Duodenal mucosa (tissue), 2 donors: ENCODE data around the gene NIT2.

ENCODE experiments used
- H3K27ac ChIP-seq: one replicate; pipeline ENCODE4 v1.7.0; 2013; ENCODE audit warnings: low read depth, low read length
- H3K27me3 ChIP-seq, 2 donors: one replicate each; pipeline ENCODE4 v1.7.0; 2013; ENCODE audit warnings: low read length in 2 of 2, control low read depth in 1 of 2; ENCODE audit not compliant: insufficient read depth in 2 of 2, control insufficient read depth in 1 of 2
- H3K36me3 ChIP-seq, 2 donors: one replicate each; pipeline ENCODE4 v1.7.0; 2013; ENCODE audit warnings: low read length in 2 of 2, control low read depth in 1 of 2; ENCODE audit not compliant: insufficient read depth in 2 of 2, control insufficient read depth in 1 of 2
- H3K4me1 ChIP-seq, 2 donors: one replicate each; pipeline ENCODE4 v1.7.0; 2013; ENCODE audit warnings: low read length in 2 of 2, control low read depth in 1 of 2; ENCODE audit not compliant: insufficient read depth in 2 of 2, control insufficient read depth in 1 of 2
- H3K4me3 ChIP-seq, 2 donors: one replicate each; pipeline ENCODE4 v1.7.0; 2013; ENCODE audit warnings: low read length in 2 of 2, low read depth in 1 of 2
- H3K9ac ChIP-seq, 2 donors: one replicate each; pipeline ENCODE4 v1.7.0; 2013; ENCODE audit warnings: low read length in 2 of 2, low read depth in 1 of 2
- H3K9me3 ChIP-seq, 2 donors: one replicate each; pipeline ENCODE4 v1.7.0; 2013; ENCODE audit warnings: low read length in 2 of 2, control low read depth in 1 of 2; ENCODE audit not compliant: control insufficient read depth in 1 of 2

The NIT2 gene

DNA sequence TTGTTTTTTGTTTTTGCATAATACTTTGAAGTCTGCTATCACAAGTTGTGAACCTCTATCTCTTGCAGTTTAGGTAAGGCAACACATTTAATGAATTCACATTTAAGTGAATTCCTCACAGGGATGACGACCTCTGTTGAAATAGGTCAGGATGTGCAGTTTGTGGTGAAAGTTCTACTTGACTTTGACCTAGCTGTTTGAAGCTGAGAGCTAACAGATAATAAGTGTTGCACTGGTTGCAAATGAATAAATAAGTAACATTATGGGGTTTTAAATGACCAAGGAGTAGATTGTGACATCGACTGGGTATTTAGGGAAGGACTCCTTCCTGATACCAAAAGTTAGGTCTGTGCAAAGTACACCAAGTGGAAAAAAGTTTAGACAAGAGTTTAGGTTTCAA lies 23.9 kb downstream of the NIT2 start:
- Histone ChIP-seq H3K9me3 (no peaks in the 10 kb centered on the region), H3K9ac (no peak overlapping the region), H3K27ac (no peak overlapping the region), H3K36me3 (peaks cover 15 to 47% of the 10 kb centered on the region in 2 donors), H3K27me3 (no peaks in the 10 kb centered on the region), H3K4me1 (no peaks in the 10 kb centered on the region), H3K4me3 (no peak overlapping the region)

DNA sequence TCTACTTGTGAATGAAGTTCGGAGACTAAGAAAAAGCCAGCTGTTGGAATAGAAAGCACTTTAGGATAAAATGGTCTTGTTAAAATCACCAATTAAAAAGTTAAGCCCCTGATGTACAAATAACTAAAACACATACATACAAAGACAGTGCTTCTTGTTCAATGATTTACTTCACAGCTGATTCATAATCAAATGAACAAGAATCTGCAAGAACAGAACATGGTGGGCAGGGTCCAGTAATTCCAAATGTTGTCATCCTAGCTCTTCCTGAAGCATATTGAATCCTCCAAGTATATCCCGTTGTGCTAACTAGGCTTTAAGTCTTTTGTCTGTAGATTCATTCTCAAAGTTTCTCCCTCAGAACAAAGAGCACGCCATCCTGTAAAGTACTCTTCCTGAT lies 24.5 kb downstream of the NIT2 start:
- H3K4me1 ChIP-seq = no peaks in the 10 kb centered on the region
- no peak overlapping the region for H3K27ac ChIP-seq
- peaks cover 15 to 46% of the 10 kb centered on the region in 2 donors for H3K36me3 ChIP-seq
- no peaks in the 10 kb centered on the region for H3K9me3 ChIP-seq
- H3K9ac ChIP-seq = no peak overlapping the region
- no peak overlapping the region for H3K4me3 ChIP-seq
- H3K27me3 ChIP-seq = no peaks in the 10 kb centered on the region

DNA sequence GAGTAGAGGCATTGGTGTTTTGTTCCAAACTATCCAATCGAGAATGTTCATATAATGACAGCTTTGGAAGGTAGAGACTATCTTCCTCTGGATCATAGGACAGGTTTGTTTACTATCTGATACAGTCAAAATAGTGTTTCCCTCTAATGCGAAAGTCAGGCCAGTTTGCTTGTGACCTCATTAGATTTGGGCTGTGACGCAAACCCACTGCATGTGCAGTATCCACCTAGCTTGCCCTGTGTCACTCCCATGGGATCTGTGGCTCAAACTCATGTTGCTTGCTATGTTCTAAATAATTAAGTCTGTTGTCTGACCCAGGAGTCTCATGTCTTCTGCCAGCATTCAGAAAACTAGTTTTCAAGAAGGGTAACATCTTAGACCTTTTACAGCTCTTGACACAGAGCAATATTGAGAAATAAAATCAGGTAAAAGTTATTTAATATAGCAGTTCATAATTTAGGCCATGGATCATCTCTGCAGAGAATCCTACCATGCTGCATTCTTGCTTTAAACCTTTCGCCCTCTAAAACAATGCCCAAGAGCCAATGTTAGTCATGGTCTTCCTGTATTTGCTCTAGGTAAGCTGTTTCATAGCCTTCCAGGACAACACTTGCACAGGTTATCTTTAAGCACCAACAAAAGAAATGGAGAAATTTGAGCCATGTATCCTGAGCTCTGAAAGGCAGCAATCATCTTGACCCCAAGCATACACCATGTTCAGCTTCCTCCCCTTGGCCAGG lies 26.4 kb downstream of the NIT2 start:
- peaks cover 20 to 49% of the 10 kb centered on the region in 2 donors for H3K36me3 ChIP-seq

GRCh38 chr3:100361897-100362296 lies 27.3 kb downstream of the NIT2 start:
- no peak overlapping the region for H3K4me3 ChIP-seq
- H3K27ac ChIP-seq = no peak overlapping the region
- peaks cover 23 to 55% of the 10 kb centered on the region in 2 donors for H3K36me3 ChIP-seq

More for the DNA sequence above, 26.4 kb downstream of the NIT2 start:
- no peaks in the 10 kb centered on the region for H3K9me3 ChIP-seq
- H3K4me1 ChIP-seq = no peaks in the 10 kb centered on the region
- H3K27ac ChIP-seq = no peak overlapping the region
- no peak overlapping the region for H3K4me3 ChIP-seq
- no peak overlapping the region for H3K9ac ChIP-seq
- no peaks in the 10 kb centered on the region for H3K27me3 ChIP-seq

GRCh38 chr3:100364421-100364820 lies 29.9 kb downstream of the NIT2 start:
- Histone ChIP-seq H3K9me3 (no peaks in the 10 kb centered on the region), H3K4me1 (no peaks in the 10 kb centered on the region), H3K4me3 (no peak overlapping the region), H3K27me3 (no peaks in the 10 kb centered on the region), H3K36me3 (peaks cover 16 to 78% of the 10 kb centered on the region in 2 donors), H3K9ac (no peak overlapping the region), H3K27ac (no peak overlapping the region)

More at GRCh38 chr3:100361897-100362296, 27.3 kb downstream of the NIT2 start:
- Histone ChIP-seq H3K9ac (no peak overlapping the region), H3K27me3 (no peaks in the 10 kb centered on the region), H3K9me3 (no peaks in the 10 kb centered on the region), H3K4me1 (no peaks in the 10 kb centered on the region)

GRCh38 chr3:100366424-100366823 lies 31.9 kb downstream of the NIT2 start:
- Histone ChIP-seq H3K27me3 (no peaks in the 10 kb centered on the region), H3K36me3 (peaks cover 16 to 83% of the 10 kb centered on the region in 2 donors), H3K4me3 (no peak overlapping the region), H3K9ac (no peak overlapping the region), H3K27ac (no peak overlapping the region), H3K4me1 (no peaks in the 10 kb centered on the region), H3K9me3 (no peaks in the 10 kb centered on the region)

DNA sequence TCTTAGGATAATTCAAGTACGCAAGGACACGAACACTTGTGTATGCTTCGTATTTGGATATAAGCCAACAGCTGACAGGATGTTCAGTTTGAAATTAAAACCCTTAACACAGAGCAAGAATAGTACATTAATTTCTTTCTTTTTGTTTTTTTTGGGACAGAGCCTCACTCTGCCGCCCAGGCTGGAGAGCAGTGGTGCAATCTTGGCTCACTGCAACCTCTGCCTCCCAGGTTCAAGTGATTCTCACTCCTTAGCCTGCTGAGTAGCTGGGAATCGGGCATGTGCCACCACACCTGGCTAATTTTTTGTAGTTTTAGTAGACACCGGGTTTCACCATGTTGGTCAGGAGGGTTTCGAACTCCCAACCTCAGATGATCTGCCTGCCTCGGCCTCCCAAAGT lies 33.9 kb downstream of the NIT2 start:
- Histone ChIP-seq H3K4me1 (no peaks in the 10 kb centered on the region), H3K27me3 (no peaks in the 10 kb centered on the region), H3K4me3 (no peak overlapping the region), H3K9me3 (no peaks in the 10 kb centered on the region), H3K9ac (no peak overlapping the region), H3K27ac (no peak overlapping the region), H3K36me3 (peaks cover 34 to 85% of the 10 kb centered on the region in 2 donors)

DNA sequence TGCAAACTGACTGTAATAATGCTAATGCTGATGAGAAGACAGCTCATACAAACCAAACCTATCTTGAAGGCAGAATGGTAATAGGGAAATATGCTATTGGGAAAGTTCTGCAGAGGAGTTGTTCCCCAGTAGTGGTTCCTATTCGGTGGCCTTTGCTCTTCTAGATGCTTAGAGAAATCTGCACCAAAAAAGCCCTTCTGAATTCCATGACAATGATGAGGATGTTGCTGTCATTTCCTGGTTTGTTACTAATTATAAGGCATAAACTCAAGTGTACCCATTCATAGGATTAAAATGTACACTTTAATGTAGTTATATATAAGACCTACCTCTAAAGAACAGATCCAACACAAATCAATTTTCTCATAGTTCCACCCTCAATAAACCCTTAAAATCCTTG lies 36.2 kb downstream of the NIT2 start:
- peaks cover 20 to 77% of the 10 kb centered on the region in 2 donors for H3K36me3 ChIP-seq
- no peak overlapping the region for H3K27ac ChIP-seq
- H3K27me3 ChIP-seq = no peaks in the 10 kb centered on the region
- H3K4me3 ChIP-seq = no peak overlapping the region
- no peak overlapping the region for H3K9ac ChIP-seq
- no peaks in the 10 kb centered on the region for H3K4me1 ChIP-seq
- H3K9me3 ChIP-seq = no peaks in the 10 kb centered on the region

DNA sequence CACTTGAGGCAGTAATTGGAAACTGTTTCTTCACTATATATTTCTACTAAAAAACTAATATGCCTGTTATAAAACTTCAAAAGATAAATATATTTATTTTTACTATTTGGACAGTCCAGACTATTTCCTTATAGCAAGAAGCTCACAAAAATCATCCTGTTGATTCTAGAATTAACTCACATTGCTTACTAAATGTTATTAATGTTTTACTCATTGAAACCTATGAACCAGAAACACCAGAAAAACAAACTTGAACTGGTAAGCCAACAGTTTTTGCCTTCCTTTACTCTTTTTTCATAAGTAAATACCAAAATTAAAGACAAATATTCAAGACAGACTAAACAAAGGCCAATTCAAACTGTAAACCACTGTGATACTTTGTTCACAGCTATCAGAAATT lies 40.0 kb downstream of the NIT2 start:
- Histone ChIP-seq H3K36me3 (peaks cover 22 to 61% of the 10 kb centered on the region in 2 donors), H3K4me1 (no peaks in the 10 kb centered on the region), H3K4me3 (no peak overlapping the region), H3K9me3 (no peaks in the 10 kb centered on the region), H3K9ac (no peak overlapping the region), H3K27me3 (no peaks in the 10 kb centered on the region), H3K27ac (no peak overlapping the region)

- Histone ChIP-seq H3K4me1 (no peaks in the 10 kb centered on the region), H3K9me3 (no peaks in the 10 kb centered on the region), H3K4me3 (no peak overlapping the region), H3K27me3 (no peaks in the 10 kb centered on the region), H3K36me3 (peaks cover 22 to 66% of the 10 kb centered on the region in 2 donors), H3K9ac (no peak overlapping the region), H3K27ac (no peak overlapping the region)
Observed at GRCh38 chr3:100376301-100376700, 41.7 kb downstream of the NIT2 start.
